ENCODE measurements around the gene IL9. TPM values are rescaled to one million over a fixed set of nuclear protein-coding genes. Genes with fewer than 3 reads are reported as not detected.

Gene IL9
- total and polyA plus RNA-seq, 2 donors (not counting 1 experiment from before 2014, with no cell fraction given), result not detected

- H3K4me1 ChIP-seq (ENCODE audit: control insufficient read depth, extremely low read depth, insufficient read depth, low read length), result no peaks in the 10 kb centered on the region
- no peak overlapping the region for H3K4me2 ChIP-seq (ENCODE audit: extremely low read depth, insufficient read depth, low read length)
- no peaks in the 10 kb centered on the region for H3K79me2 ChIP-seq (ENCODE audit: control insufficient read depth, insufficient read depth, low read length)
- no peak overlapping the region for H3K9ac ChIP-seq (ENCODE audit: insufficient read depth, low read length)
- no peak overlapping the region for H3K4me3 ChIP-seq (replicated peaks in 1 of 4; ENCODE audit: control extremely low read depth in 1 of 4, insufficient read depth in 1 of 4, low read depth in 3 of 4, low read length in 4 of 4)
- peak in 1 of 2 donors; percentile 2 for DNase-seq (ENCODE audit: low read depth in 2 of 2)
- H3K9me3 ChIP-seq (ENCODE audit: control insufficient read depth, insufficient read depth, low read depth, low read length), result no peaks in the 10 kb centered on the region
- H4K20me1 ChIP-seq (ENCODE audit: control insufficient read depth, extremely low read depth, insufficient read depth, low read length), result no peaks in the 10 kb centered on the region
- TF ChIP-seq EZH2 (IDR thresholded peaks at IDR 0.05; ENCODE audit: low read length, missing control alignments), result no peak
- TF ChIP-seq, protein P1, sequence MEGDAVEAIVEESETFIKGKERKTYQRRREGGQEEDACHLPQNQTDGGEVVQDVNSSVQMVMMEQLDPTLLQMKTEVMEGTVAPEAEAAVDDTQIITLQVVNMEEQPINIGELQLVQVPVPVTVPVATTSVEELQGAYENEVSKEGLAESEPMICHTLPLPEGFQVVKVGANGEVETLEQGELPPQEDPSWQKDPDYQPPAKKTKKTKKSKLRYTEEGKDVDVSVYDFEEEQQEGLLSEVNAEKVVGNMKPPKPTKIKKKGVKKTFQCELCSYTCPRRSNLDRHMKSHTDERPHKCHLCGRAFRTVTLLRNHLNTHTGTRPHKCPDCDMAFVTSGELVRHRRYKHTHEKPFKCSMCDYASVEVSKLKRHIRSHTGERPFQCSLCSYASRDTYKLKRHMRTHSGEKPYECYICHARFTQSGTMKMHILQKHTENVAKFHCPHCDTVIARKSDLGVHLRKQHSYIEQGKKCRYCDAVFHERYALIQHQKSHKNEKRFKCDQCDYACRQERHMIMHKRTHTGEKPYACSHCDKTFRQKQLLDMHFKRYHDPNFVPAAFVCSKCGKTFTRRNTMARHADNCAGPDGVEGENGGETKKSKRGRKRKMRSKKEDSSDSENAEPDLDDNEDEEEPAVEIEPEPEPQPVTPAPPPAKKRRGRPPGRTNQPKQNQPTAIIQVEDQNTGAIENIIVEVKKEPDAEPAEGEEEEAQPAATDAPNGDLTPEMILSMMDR (conservative IDR thresholded peaks at IDR 0.05 in 1 of 2, IDR thresholded peaks at IDR 0.05 in 1 of 2; ENCODE audit: low read depth in 1 of 2, low read length in 2 of 2), result peak; percentile 14 to 26
- peaks cover 2% of the 10 kb centered on the region for H3K27me3 ChIP-seq (ENCODE audit: control insufficient read depth, insufficient read depth, low read length)
- H3K27ac ChIP-seq (ENCODE audit: insufficient read depth, low read length), result no peak overlapping the region
- no peak overlapping the region for H2AFZ ChIP-seq (ENCODE audit: low read length)
- no peaks in the 10 kb centered on the region for H3K36me3 ChIP-seq (ENCODE audit: control insufficient read depth, insufficient read depth, low read length)
These were observed 15.4 kb downstream of the IL9 start for GRCh38 chr5:135880278-135880677.

- Histone ChIP-seq H3K27me3 (ENCODE audit: control insufficient read depth, insufficient read depth, low read length) (peaks cover 2% of the 10 kb centered on the region), H3K4me3 (replicated peaks in 1 of 4; ENCODE audit: control extremely low read depth in 1 of 4, insufficient read depth in 1 of 4, low read depth in 3 of 4, low read length in 4 of 4) (no peak overlapping the region), H3K27ac (ENCODE audit: insufficient read depth, low read length) (no peak overlapping the region), H4K20me1 (ENCODE audit: control insufficient read depth, extremely low read depth, insufficient read depth, low read length) (no peaks in the 10 kb centered on the region), H3K79me2 (ENCODE audit: control insufficient read depth, insufficient read depth, low read length) (no peaks in the 10 kb centered on the region), H2AFZ (ENCODE audit: low read length) (no peak overlapping the region), H3K9me3 (ENCODE audit: control insufficient read depth, insufficient read depth, low read depth, low read length) (no peaks in the 10 kb centered on the region), H3K4me2 (ENCODE audit: extremely low read depth, insufficient read depth, low read length) (no peak overlapping the region), H3K4me1 (ENCODE audit: control insufficient read depth, extremely low read depth, insufficient read depth, low read length) (no peaks in the 10 kb centered on the region), H3K9ac (ENCODE audit: insufficient read depth, low read length) (no peak overlapping the region), H3K36me3 (ENCODE audit: control insufficient read depth, insufficient read depth, low read length) (no peaks in the 10 kb centered on the region)
- TF ChIP-seq, protein P1 (conservative IDR thresholded peaks at IDR 0.05 in 1 of 2, IDR thresholded peaks at IDR 0.05 in 1 of 2; ENCODE audit: low read depth in 1 of 2, low read length in 2 of 2), result no peak
- no peak for TF ChIP-seq EZH2 (IDR thresholded peaks at IDR 0.05; ENCODE audit: low read length, missing control alignments)
- DNase-seq (ENCODE audit: low read depth in 2 of 2), result no peak
These were observed 16.1 kb downstream of the IL9 start for GRCh38 chr5:135879591-135879990.

GRCh38 chr5:135878156-135878620 lies 17.5 kb downstream of the IL9 start:
- Histone ChIP-seq H3K27ac (ENCODE audit: insufficient read depth, low read length) (no peak overlapping the region), H3K36me3 (ENCODE audit: control insufficient read depth, insufficient read depth, low read length) (no peaks in the 10 kb centered on the region), H3K27me3 (ENCODE audit: control insufficient read depth, insufficient read depth, low read length) (no peaks in the 10 kb centered on the region), H3K4me1 (ENCODE audit: control insufficient read depth, extremely low read depth, insufficient read depth, low read length) (no peaks in the 10 kb centered on the region), H3K79me2 (ENCODE audit: control insufficient read depth, insufficient read depth, low read length) (no peaks in the 10 kb centered on the region), H3K9ac (ENCODE audit: insufficient read depth, low read length) (no peak overlapping the region), H4K20me1 (ENCODE audit: control insufficient read depth, extremely low read depth, insufficient read depth, low read length) (no peaks in the 10 kb centered on the region), H3K9me3 (ENCODE audit: control insufficient read depth, insufficient read depth, low read depth, low read length) (no peaks in the 10 kb centered on the region), H3K4me2 (ENCODE audit: extremely low read depth, insufficient read depth, low read length) (no peak overlapping the region), H2AFZ (ENCODE audit: low read length) (no peak overlapping the region), H3K4me3 (replicated peaks in 1 of 4; ENCODE audit: control extremely low read depth in 1 of 4, insufficient read depth in 1 of 4, low read depth in 3 of 4, low read length in 4 of 4) (no peak overlapping the region)
- no peak for DNase-seq (ENCODE audit: low read depth in 2 of 2)
- no peak for TF ChIP-seq EZH2 (IDR thresholded peaks at IDR 0.05; ENCODE audit: low read length, missing control alignments)
- TF ChIP-seq, protein P1 (conservative IDR thresholded peaks at IDR 0.05 in 1 of 2, IDR thresholded peaks at IDR 0.05 in 1 of 2; ENCODE audit: low read depth in 1 of 2, low read length in 2 of 2), result no peak

Measured in fibroblast of lung (primary cell).